Mesendoderm (in vitro differentiated cells): Measurements from ENCODE around the gene RTP3.
"Not testable (repeated sequence)": the region's sequence is repeated elsewhere in the genome, so short reads cannot be mapped to it uniquely, and the experiment has no call there.

Experiments used
- DNase-seq: peaks from one replicate; pipeline ENCODE4 v3.0.0; 2013
- H2AK5ac ChIP-seq: 2 replicates; pipeline ENCODE4 v1.6.1; 2013; ENCODE audit warnings: low read length, inconsistent platforms
- H2BK120ac ChIP-seq: 2 replicates; pipeline ENCODE4 v1.6.1; 2013; ENCODE audit warnings: low read depth, mild to moderate bottlenecking, low read length, moderate library complexity, mixed read lengths
- H2BK15ac ChIP-seq: replicated peaks from 2 replicates; pipeline ENCODE4 v1.6.1; 2013; ENCODE audit warnings: low read depth, mild to moderate bottlenecking, moderate library complexity
- H2BK5ac ChIP-seq: 2 replicates; pipeline ENCODE4 v1.6.1; 2013; ENCODE audit warnings: low read length, inconsistent platforms
- H3K18ac ChIP-seq: 2 replicates; pipeline ENCODE4 v1.6.1; 2013; ENCODE audit warnings: mild to moderate bottlenecking, low read length, mixed read lengths
- H3K23ac ChIP-seq: one replicate; pipeline ENCODE4 v1.6.1; 2013; ENCODE audit warnings: low read length
- H3K27ac ChIP-seq: 2 replicates; pipeline ENCODE4 v1.5.1; 2013; ENCODE audit warnings: low read depth, mild to moderate bottlenecking, inconsistent platforms, low read length, moderate library complexity
- H3K27me3 ChIP-seq: 2 replicates; pipeline ENCODE4 v1.6.1; 2013; ENCODE audit warnings: low read length, control low read depth, mild to moderate bottlenecking, inconsistent platforms; ENCODE audit not compliant: insufficient read depth, poor library complexity
- H3K36me3 ChIP-seq: 2 replicates; pipeline ENCODE4 v1.6.1; 2013; ENCODE audit warnings: low read length, inconsistent platforms; ENCODE audit not compliant: control insufficient read depth, insufficient read depth
- H3K4ac ChIP-seq: one replicate; pipeline ENCODE4 v1.6.1; 2013; ENCODE audit warnings: low read depth, mild to moderate bottlenecking, low read length, moderate library complexity
- H3K4me1 ChIP-seq: 2 replicates; pipeline ENCODE4 v1.6.1; 2013; ENCODE audit warnings: low read depth, low read length, inconsistent platforms; ENCODE audit not compliant: control insufficient read depth
- H3K4me2 ChIP-seq: 2 replicates; pipeline ENCODE4 v1.6.1; 2013; ENCODE audit warnings: low read length
- H3K4me3 ChIP-seq: 2 replicates; pipeline ENCODE4 v1.5.1; 2013; ENCODE audit warnings: mild to moderate bottlenecking, low read length
- H3K56ac ChIP-seq: one replicate; pipeline ENCODE4 v1.6.1; 2013; ENCODE audit warnings: low read length
- H3K79me1 ChIP-seq: 2 replicates; pipeline ENCODE4 v1.6.1; 2013; ENCODE audit warnings: low read length, inconsistent platforms
- H3K79me2 ChIP-seq: 2 replicates; pipeline ENCODE4 v1.6.1; 2013; ENCODE audit warnings: mild to moderate bottlenecking, low read length; ENCODE audit not compliant: control insufficient read depth, insufficient read depth
- H3K9ac ChIP-seq: 2 replicates; pipeline ENCODE4 v1.6.1; 2013; ENCODE audit warnings: low read length, inconsistent platforms
- H4K5ac ChIP-seq: one replicate; pipeline ENCODE4 v1.6.1; 2013; ENCODE audit warnings: low read length
- H4K8ac ChIP-seq: one replicate; pipeline ENCODE4 v1.6.1; 2013; ENCODE audit warnings: low read depth, mild to moderate bottlenecking, control low read depth, low read length, moderate library complexity
- WGBS: extraction: QIAGEN DNeasy Blood & Tissue Kit; methylation state at CpG from one replicate; pipeline ENCODE4 v1.1.7; 2013; ENCODE audit warnings: low lambda C conversion rate, missing lambda C conversion rate; ENCODE audit not compliant: insufficient coverage; ENCODE audit errors: extremely low coverage; 5-methylcytosine and 5-hydroxymethylcytosine counted together

Gene RTP3

GRCh38 chr3:46537779-46538178 lies 40.0 kb downstream of the RTP3 start:
- no peak overlapping the region for H4K8ac ChIP-seq
- no CpG with 5 or more reads among the region's 5 CpGs for WGBS
- no peak for DNase-seq

GRCh38 chr3:46538425-46538802 lies 40.6 kb downstream of the RTP3 start:
- H3K56ac ChIP-seq, H3K23ac ChIP-seq, H3K27me3 ChIP-seq, H3K27ac ChIP-seq, H2BK15ac ChIP-seq, H2BK120ac ChIP-seq, H3K9ac ChIP-seq, DNase-seq, H3K4ac ChIP-seq, H2BK5ac ChIP-seq, H3K18ac ChIP-seq, H2AK5ac ChIP-seq, H3K79me1 ChIP-seq, H3K4me1 ChIP-seq, H4K5ac ChIP-seq, H3K36me3 ChIP-seq, H3K79me2 ChIP-seq, H3K4me3 ChIP-seq, H4K8ac ChIP-seq, H3K4me2 ChIP-seq: not testable (repeated sequence)
- no CpG with 5 or more reads among the region's 5 CpGs for WGBS

More at GRCh38 chr3:46537779-46538178, 40.0 kb downstream of the RTP3 start:
- Histone ChIP-seq H3K23ac (no peak overlapping the region), H2AK5ac (no peak overlapping the region), H3K27ac (no peak overlapping the region), H3K4me3 (no peak overlapping the region), H3K36me3 (no peaks in the 10 kb centered on the region), H3K9ac (no peak overlapping the region), H3K56ac (no peak overlapping the region), H3K79me2 (no peaks in the 10 kb centered on the region), H3K4me1 (peaks cover 2% of the 10 kb centered on the region), H2BK120ac (no peak overlapping the region), H3K4me2 (no peak overlapping the region), H3K79me1 (no peaks in the 10 kb centered on the region), H3K27me3 (no peaks in the 10 kb centered on the region), H3K18ac (no peak overlapping the region), H2BK5ac (no peak overlapping the region), H2BK15ac (no peak overlapping the region), H4K5ac (no peak overlapping the region), H3K4ac (no peak overlapping the region)

GRCh38 chr3:46538803-46539442 lies 41.1 kb downstream of the RTP3 start:
- Histone ChIP-seq H4K8ac (no peak overlapping the region), H3K4me1 (peaks cover 2% of the 10 kb centered on the region), H3K56ac (no peak overlapping the region), H3K4ac (no peak overlapping the region), H3K4me3 (no peak overlapping the region), H3K79me2 (no peaks in the 10 kb centered on the region), H3K9ac (no peak overlapping the region), H3K4me2 (no peak overlapping the region), H3K79me1 (no peaks in the 10 kb centered on the region), H3K27me3 (no peaks in the 10 kb centered on the region), H2BK5ac (no peak overlapping the region), H2BK15ac (no peak overlapping the region), H3K23ac (no peak overlapping the region), H2BK120ac (no peak overlapping the region), H3K18ac (no peak overlapping the region), H4K5ac (no peak overlapping the region), H3K27ac (no peak overlapping the region), H3K36me3 (no peaks in the 10 kb centered on the region), H2AK5ac (no peak overlapping the region)
- peak; percentile 65 for DNase-seq
- no CpG with 5 or more reads among the region's 14 CpGs for WGBS

GRCh38 chr3:46539443-46540005 lies 41.7 kb downstream of the RTP3 start:
- no peak overlapping the region for H3K9ac ChIP-seq
- H3K27ac ChIP-seq = no peak overlapping the region
- no peak overlapping the region for H4K8ac ChIP-seq
- H3K4me1 ChIP-seq = peaks cover 2% of the 10 kb centered on the region
- no CpG with 5 or more reads among the region's 9 CpGs for WGBS
- H2AK5ac ChIP-seq = peak overlapping the region; percentile 2
- no peaks in the 10 kb centered on the region for H3K36me3 ChIP-seq
- no peak overlapping the region for H2BK15ac ChIP-seq
- H4K5ac ChIP-seq = no peak overlapping the region
- no peak overlapping the region for H3K23ac ChIP-seq
- no peak overlapping the region for H3K4ac ChIP-seq
- H2BK120ac ChIP-seq = no peak overlapping the region
- H3K56ac ChIP-seq = peak overlapping the region; percentile 31
- no peak overlapping the region for H3K18ac ChIP-seq
- H3K79me1 ChIP-seq = no peaks in the 10 kb centered on the region
- no peak overlapping the region for H3K4me3 ChIP-seq
- no peaks in the 10 kb centered on the region for H3K79me2 ChIP-seq
- H3K27me3 ChIP-seq = no peaks in the 10 kb centered on the region
- H3K4me2 ChIP-seq = no peak overlapping the region
- no peak overlapping the region for H2BK5ac ChIP-seq
- DNase-seq = no peak

GRCh38 chr3:46540550-46540949 lies 42.8 kb downstream of the RTP3 start:
- Histone ChIP-seq H3K79me1 (no peaks in the 10 kb centered on the region), H2BK120ac (no peak overlapping the region), H4K8ac (no peak overlapping the region), H3K56ac (no peak overlapping the region), H3K79me2 (no peaks in the 10 kb centered on the region), H4K5ac (no peak overlapping the region), H2BK15ac (no peak overlapping the region), H3K9ac (no peak overlapping the region), H3K18ac (no peak overlapping the region), H2AK5ac (no peak overlapping the region), H3K36me3 (no peaks in the 10 kb centered on the region), H3K27ac (no peak overlapping the region), H3K23ac (no peak overlapping the region), H3K27me3 (no peaks in the 10 kb centered on the region), H3K4me2 (no peak overlapping the region), H2BK5ac (no peak overlapping the region), H3K4me3 (no peak overlapping the region), H3K4me1 (peaks cover 3% of the 10 kb centered on the region), H3K4ac (no peak overlapping the region)
- WGBS = no CpG with 5 or more reads among the region's 4 CpGs
- DNase-seq = no peak

DNA sequence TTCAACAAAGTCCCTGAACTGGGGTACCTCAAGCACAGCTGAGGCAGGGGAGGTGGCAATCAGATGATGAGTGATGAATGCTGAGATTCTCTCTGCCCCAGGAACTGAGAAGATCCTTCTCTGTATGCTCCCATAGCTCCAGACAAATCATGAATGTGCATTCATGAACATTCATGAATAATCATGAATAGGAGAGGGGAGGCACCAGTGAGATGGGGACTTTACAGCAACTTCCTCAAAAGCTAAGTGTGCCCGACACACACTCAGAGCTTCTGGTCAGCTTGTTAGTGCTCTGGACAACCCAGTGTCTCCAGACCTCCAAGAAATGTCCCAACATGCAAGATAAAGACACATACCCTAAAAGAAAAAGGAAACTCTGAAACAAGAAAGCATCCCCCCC lies 44.1 kb downstream of the RTP3 start:
- Histone ChIP-seq H3K27ac (no peak overlapping the region), H3K4me2 (no peak overlapping the region), H4K8ac (no peak overlapping the region), H2BK15ac (no peak overlapping the region), H3K18ac (peak overlapping the region; percentile 32), H2AK5ac (no peak overlapping the region), H3K4me3 (no peak overlapping the region), H3K23ac (no peak overlapping the region), H3K4ac (no peak overlapping the region), H3K79me2 (no peaks in the 10 kb centered on the region), H3K56ac (no peak overlapping the region), H3K4me1 (peaks cover 5% of the 10 kb centered on the region), H3K27me3 (no peaks in the 10 kb centered on the region), H4K5ac (no peak overlapping the region), H3K36me3 (no peaks in the 10 kb centered on the region), H3K79me1 (no peaks in the 10 kb centered on the region), H2BK5ac (no peak overlapping the region), H2BK120ac (no peak overlapping the region), H3K9ac (no peak overlapping the region)
- WGBS = no CpG with 5 or more reads among the region's 1 CpG
- DNase-seq = no peak
